ENCODE measurements around the gene MPZ.
"Not testable (repeated sequence)": the region's sequence is repeated elsewhere in the genome, so short reads cannot be mapped to it uniquely, and the experiment has no call there.

The MPZ gene

DNA sequence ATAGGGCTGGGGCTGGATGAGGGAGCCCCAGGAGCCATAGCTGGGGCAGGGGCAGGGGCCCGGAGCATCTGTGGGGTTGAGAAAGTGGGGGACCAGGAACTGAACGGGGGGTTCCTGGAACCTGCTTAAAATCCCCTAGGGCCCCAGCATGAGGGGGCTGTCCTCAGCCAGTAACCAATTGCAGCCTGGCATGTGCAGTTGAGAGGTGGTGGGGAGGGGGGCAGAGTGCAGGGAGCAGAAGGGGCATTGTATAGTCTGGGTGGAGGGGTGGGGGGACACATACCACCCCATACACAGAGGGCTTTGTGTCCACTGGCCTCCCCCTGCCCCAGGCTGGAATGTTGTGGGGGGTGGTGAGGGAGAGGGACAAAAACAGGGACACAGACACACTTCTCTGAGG is at the start of gene MPZ:
TSS of gene MPZ (minus strand) at position 101 of the 400 bp plus-strand sequence. CDS start at position 38, 63 bp downstream.
- no peak for DNase-seq

DNA sequence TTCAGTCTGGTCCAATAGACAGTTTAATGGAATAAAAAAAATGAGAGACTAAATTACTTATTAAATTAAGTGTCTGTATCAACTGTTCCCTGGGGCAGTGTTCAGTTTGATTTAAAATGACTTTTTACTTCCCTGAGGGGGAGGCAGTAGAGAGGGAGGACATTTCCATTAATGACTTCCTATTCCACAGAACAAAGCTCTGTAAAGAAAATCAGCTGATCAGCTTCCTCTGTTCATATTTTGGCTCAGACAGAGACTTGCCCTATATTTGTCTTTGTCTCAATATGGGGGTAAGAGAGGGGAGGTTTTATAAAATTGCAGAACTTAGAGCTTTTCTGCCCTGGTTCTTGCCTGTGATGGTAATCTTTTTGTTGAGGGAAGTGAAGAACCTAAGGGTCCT is 49.5 kb upstream of the MPZ start:
- no peak for DNase-seq

DNA sequence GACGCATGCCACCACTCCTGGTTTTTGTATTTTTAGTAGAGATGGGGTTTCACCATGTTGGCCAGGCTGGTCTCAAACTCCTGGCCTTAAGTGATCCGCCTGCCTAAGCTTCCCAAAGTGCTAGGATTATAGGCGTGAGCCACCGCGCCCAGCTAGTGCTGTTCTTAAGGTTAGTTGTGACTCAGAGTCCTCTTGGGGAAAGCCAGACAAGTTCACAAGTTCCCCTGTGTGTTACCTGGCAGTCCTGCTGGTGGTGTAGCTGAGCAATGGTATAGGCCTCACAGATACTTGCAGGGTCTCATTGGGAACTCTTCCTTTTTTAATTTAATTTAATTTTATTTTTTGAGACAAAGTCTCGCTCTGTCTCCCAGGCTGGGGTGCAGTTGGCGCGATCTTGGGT is 47.3 kb upstream of the MPZ start:
- DNase-seq: no peak

DNA sequence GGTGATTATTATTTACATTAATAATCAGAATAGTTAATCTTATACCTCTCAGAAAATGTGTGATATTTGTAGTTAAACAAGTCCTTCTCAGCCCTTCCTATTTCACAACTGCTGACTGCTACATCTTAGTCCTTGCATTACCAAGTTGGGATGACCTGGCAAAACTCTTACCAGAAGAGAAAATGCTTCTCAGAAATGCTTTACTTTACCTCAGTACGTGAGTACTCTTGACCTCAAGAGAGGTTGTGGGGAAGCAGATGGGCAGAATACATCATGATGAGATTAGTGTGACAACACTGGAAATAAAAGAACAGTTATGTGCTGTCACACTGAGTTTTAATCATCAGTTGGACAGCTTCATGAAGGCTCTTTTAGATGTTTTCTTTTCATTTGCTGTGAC is 41.7 kb upstream of the MPZ start:
- no peak for DNase-seq

DNA sequence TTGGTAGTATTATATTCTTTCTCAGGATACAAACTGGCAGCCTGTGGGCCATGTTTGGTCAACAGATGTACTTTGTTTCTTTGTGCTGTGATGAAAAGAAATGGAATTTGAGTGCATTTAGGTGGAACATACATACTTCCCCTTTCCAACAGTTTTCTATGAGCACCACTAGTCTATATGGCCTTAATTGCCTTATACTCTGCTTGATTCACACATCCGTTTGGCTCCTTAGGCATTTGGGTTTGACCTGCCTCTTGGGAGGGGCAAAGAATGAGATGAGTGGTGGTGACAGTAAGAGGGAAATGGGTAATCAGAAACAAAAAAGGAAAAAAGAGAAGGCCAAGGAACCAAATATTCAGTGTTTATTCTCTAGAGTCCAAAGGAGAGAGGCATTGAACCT is 40.9 kb upstream of the MPZ start:
- DNase-seq: no peak

DNA sequence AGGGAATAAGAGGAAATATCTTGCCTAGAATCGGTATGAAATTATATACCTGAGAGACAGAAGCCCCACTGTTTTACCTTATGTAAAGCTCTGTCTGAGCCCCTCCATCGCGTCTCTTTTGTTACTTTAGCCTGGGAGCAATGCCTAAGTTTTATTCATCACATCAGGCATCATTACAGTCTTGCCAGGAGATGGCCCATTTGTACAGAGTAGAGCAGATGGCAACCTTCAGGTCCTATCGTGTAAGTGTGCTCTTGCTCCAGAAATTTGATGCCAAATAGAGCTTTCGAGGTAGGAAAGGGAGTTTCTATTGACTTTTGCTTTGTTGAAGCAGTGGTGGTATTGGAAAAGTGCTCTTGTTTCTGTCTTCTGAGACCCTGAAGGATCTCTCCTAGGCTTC is 33.1 kb upstream of the MPZ start:
- no peak for DNase-seq

DNA sequence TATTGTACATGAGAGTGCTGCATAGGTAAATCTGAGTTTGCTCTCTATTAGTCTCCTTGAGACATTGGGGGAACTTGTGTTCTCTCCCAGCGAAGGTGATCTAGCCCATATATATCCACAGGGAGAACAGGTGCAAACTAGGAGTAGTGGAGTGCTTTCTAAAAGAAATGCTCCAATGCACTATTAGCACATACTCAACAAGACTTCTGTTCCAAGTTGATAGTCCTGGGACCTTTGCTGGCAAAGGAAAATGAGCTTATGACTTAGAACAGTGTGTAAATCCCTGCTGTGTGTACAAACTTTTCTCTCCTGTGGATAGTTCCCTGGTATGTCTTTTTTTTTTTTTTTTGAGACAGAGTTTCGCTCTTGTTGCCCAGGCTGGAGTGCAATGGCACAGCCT is 32.4 kb upstream of the MPZ start:
- DNase-seq: no peak

DNA sequence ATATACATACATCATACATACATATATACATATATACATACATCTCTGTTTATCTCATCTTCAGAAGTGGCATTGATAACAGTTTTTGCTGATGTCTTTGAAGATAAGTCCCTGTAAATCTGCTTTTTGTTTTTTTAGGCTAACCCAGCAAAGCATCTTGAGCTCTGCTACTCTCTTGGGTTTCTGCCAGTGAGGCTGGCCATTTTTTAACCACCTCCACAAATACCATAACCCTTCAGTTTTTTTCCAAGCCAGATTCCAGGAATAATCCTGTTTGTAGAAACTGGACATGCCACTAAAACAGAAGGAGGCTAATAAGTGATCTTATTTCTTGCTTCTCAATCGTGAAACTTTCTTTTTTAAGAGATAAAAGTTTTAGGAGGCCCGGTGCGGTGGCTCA is 26.0 kb upstream of the MPZ start:
- no peak for DNase-seq

DNA sequence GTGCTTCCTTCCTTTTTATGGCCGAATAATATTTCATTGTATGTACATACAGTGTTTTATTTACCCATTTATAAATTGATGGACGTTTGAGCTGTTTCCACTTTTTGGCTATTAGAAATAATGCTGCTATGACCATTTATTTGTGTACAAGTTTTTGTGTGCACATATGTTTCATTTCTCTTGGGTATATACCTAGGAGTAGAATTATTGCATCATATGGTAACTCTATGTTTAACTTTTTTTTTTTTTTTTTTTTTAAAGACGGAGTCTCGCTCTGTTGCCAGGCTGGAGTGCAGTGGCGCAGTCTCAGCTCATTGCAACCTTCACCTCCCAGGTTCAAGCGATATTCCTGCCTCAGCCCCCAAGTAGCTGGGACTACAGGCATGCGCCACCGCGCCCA is 23.4 kb upstream of the MPZ start:
- no peak for DNase-seq

DNA sequence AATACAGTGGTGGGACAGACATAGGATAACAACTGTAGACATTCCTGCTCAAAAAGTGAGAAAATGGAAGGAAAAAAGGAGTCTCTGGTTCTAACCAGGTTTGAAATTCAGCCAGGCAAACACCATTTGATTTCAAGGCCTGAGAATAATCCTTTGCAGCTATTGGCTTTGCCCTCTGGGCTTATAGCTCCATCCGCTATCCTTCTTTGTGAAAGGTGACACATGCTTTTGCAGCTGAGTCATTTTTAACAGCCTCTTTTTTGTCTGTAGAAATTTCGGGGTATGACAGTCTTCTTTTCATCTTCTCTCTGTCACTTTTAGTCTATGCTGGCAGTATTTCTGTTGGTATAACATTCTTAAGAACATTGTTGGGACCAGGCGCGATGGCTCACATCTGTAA is 20.6 kb upstream of the MPZ start:
- DNase-seq: no peak

DNA sequence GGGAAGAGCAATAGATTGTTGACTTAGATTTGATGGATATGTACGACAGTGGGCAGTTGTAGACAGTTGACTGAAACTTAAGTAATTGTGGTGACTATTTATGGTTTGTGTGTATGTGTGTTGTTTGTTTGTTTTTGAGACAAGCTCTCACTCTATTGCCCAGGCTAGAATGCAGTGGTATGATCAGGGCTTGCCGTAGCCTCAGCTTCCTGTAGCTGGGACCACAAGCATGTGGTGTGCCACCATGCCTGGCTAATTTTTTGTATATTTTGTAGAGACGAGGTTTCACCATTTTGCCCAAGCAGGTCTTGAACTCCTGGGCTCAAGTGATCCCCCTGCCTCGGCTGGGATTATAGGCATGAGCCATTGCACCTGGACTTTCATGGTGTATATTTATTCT is 14.3 kb upstream of the MPZ start:
- no peak for DNase-seq

DNA sequence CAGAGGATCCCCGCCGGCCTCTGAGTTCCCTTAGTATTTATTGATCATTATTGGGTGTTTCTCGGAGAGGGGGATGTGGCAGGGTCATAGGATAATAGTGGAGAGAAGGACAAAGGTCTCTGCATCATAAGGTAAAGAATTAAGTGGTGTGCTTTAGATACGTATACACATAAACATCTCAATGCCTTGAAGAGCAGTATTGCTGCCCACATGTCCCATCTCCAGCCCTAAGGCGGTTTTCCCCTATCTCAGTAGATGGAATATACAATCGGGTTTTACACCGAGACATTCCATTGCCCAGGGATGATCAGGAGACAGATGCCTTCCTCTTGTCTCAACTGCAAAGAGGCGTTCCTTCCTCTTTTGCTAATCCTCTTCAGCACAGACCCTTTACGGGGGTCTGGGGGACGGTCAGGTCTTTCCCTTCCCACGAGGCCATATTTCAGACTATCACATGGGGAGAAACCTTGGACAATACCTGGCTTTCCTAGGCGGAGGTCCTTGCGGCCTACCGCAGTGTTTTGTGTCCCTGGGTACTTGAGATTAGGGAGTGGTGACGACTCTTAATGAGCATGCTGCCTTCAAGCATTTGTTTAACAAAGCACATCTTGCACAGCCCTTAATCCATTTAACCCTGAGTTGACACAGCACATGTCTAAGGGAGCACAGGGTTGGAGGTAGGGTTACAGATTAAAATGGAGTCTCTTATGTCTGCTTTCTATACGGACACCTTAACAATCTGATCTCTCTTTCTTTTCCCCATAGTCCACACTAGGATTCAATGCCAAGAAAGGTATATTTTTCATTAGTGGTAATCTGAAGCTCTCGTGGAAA is 6.3 kb upstream of the MPZ start:
- DNase-seq: not testable (repeated sequence)

DNA sequence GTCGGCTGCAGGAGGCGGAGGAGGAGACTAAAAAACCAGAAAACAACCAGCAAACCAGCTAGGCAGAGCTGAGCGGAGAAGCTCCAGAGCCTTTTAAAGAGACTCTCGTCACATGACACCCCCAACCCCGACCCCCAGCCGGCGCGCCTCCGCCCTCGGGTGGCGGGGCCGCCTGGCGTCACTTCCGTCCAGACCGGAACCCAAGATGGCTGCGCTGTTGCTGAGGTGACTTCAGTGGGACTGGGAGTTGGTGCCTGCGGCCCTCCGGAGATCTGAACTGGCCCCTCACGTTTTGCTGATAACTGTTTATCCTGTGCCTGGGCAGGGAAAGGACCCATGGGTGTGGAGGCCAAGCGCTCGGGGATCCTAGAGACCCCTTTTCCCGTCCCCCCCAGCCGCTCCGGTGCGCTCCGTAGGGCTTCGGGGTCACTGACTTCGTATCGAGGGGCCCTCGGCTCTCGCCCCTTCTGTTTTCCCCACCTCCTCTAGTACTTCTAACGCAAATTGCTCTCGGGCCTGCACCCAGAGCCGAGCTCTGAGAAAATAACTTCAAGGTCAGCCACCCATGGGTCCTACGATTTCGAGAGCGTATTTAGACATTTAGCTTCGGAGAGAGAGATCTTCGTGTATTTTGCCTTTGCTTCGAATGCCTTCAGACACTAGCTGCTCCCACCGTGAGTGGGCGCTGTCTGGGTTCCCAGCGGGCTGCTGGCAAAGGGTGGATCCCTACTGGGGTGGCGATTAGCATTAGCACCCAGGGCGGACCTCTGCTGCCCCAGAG is 4.6 kb upstream of the MPZ start, which contains the start of gene SDHC:
TSS of gene SDHC (plus strand) at position 181 of the 781 bp plus-strand sequence. CDS start at position 206, 25 bp downstream.
- peak; percentile 90 for DNase-seq

DNA sequence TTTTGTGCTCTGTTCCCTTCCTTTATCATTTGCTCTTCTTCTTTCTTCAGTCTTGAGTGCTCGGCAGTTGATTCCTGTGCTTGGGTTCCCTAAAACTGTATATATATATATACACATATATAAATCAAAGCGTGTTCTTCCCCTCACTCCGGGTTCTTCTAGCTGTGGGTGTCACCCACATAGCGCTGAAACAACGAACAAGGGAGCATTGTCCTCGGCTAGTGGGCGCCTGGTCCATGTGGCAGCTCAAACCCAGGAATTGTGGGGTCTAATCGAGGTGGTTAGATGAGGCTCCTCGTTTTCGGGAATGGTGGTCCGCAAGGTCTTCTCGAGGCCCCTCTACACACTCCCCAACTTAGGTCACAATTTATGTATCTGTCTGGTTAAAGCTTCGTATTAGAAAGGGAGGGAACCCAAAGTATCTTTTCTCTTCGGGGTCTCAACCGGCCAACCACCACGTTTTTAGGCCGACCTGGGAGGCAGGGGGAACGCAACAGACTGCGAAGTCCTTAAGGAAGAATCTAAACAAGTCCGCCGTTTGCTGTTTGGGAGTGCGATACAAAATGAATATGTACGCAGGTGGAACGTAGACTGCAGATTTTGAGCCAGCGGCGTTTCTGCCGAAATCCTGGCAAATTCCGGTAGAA is 3.9 kb upstream of the MPZ start:
- peak; percentile 51 for DNase-seq

DNA sequence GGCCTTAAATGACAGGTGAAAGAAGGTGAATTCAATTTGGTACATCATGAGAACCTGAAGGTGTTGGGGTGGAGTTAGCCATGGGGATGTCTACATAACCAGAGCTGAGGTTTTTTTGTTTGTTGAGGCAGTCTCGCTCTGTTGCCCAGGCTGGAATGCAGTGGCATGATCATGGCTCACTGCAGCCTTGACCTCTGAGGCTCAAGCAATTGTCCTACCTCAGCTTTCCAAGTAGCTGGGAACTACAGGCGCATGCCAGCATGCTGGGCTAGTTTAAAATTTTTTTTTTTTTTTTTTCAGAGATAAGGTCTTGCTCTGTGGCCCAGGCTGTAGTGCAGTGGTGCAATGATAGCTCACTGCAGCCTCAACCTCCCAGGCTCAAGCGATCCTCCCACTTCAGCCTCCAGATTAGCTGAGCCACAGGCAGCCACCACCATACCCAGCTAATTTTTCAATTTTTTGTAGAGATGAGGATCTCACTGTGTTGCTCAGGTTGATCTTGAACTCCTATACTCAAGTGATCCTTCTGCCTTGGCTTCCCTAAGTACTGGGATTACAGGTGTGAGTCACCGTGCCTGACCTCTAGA is 1.9 kb upstream of the MPZ start:
- no peak for DNase-seq

DNA sequence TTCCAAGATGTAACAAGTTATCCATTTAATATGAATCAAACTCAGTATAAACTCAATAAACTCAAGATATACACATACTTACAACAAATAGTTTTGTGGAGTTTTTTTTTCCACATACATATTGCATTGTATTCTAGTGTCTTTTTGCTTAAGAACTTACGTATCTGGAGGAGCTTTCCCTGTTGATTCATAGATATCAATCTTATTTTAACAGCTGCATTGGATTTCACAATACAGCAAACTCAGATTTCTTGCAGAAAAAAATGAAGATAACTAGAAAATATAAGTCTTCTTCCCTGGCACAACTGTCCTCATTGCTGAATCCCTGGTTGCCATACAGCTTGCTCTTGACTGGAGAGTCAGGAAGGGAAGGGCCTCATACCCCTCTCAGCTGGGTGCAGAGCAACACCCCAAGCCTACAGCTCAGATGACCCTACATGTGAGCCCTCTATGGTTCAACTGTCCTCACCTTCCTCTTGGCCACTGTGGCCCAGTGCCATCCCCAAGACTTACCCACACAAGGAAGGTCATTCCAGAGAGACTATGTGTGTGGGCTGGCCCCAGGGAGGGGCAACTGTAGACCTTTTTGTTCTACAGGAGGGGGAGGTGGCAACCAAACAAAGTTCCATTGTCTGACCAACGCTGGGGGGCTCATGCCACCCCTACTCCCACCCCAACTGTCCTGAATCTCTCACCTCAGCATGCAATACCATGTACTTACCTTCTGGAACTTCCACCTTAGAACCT is 1.7 kb downstream of the MPZ start:
- no peak for DNase-seq

DNA sequence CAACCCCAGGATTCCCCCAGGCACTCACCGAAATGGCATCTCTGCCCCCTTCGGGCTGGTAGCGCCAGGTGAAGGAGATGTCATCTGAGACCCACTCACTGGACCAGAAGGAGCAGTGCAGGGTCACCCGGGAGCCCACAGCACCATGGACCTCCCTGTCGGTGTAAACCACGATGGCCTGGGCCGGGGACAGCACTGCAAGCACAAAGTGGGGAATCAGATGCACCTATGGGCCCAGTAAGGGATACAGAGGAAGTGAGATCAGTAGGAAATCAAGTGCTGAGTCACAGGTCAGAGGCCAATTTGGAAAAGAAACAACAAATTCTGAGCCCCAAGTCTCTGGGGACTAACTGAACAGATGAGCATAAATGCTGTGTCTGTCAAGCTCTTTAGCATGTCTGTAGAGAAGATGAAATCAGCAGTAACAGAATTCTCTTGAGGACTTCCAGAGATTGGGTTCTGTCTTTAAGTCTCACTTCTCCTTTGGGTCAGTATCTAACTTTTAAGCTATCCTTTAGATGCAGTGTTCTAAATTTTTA is 2.5 kb downstream of the MPZ start:
- DNase-seq: no peak

DNA sequence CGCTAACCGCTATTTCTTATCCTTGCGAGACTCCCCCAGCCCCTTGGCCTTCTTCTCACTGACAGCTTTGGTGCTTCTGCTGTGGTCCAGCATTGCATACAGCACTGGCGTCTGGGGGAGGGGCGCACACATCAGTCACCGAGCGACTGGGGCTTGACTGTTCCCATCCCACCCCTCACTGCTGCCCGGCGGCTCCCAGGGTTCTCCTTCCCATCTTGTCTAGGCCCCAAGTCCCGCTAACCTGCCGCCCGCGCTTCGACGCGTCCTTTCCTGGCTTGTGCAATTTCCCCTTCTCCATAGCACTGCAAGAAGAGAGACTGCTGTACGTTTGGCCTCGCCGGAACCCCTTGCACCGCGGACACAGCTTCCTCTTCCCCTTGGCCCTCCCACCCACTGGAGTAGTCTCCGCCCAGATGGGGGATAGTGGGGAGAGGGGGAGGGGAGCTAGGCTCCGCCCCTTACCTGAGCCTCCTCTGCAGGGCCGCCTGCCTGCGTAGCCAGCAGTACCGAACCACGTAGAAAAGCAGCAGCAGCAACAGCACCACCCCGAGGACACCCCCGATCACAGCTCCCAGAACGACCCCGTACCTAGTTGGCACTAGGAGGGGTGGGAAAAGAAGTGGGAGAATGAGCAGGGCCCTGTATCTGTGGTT is 3.8 kb downstream of the MPZ start:
- DNase-seq: peak; percentile 79

DNA sequence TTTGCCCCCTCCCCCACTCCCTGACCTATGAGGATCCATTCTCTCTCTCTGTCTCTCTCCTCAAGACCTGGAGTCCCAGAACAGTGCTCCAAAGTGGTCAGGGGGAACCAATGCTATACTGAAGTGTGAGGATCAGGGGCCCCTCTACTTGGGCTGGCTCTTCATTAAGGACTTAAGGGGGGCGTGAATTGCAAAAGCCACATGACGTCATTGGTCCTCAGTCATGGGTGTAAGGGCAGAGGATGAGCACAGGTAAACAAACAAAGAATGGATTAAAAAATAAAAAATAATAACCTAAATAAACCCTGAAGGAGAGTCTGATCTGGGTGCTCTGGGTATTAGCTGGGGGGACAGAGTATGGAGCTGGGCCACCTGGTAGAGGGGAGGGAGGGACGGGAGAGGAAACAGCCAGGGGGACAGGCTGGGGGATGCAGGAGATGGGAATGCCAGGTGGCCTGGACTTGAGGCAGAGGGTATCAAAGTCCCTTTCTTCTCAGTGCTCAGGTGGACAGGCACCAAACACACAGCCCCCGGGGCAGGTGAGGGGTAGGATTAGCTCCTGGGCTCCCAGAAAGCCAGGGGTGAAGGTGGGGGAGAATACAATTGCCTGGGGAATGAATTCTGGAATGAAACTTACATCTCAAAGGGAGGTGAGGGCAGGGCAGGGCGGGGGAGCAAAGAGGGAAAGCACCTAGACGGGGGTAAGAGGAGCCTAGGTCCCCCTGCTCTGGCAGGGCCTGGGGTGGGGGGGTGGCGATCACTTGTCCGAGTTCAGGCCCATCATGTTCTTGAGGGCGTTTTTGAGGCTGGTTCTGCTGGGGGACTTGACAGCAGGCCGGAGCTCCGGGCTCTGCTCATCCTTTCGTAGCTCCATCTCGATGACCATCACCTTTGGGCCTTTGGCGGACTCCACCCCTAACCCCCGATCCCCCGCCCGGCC is 4.6 kb downstream of the MPZ start:
- DNase-seq: no peak

DNA sequence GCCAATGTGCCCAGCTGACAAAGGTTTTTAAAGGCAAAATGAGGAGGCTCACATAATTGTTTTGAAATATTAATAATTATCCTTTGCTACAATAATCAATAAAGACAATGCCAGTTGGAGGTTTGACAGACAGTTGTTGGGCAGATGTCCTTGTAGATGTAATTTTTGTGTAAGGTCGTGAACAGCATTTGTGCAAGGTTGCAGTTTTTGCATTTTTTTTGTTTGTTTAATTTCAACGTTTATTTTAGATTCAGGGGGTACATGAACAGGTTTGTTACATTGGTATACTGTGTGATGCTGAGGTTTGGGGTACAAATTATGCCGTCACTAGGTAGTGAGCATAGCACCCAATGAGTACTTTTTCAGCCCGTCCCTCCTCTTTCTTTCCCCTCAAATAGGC is 9.3 kb downstream of the MPZ start:
- DNase-seq: no peak

DNA sequence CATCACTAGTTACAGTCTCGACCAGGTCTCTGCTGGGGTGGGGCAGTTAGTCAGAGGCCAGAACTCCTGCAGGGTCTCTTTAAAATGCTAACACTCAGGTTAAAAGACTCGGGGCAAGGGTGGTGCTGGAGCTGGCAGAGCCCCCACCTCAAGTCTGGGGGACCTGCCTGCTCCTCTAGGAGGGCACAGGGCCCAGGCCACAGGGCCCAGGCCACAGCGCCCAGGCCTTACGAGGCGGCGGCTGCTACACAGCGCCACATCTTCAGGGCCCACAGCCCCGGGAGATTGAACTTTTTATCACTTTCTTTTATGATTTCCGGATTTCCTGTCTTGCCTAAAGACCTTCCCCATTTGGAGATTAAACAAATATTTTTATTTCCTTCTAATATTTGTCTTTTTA is 10.4 kb downstream of the MPZ start:
- DNase-seq: no peak

Measured in NCI-H2227 treated with DMSO at 0.1 percent for 48 hours (cell line).